IMR-90 (cell line): Measurements from ENCODE around the gene ZNRF3.

Experiments used
- CEBPB ChIP-seq: IDR thresholded peaks from 2 replicates; pipeline ENCODE4 v1.6.1; 2012; ENCODE audit warnings: low read depth, low read length, improper control_type of control experiment
- CTCF ChIP-seq: conservative IDR thresholded peaks from 2 replicates; pipeline ENCODE4 v1.5.1; 2012; ENCODE audit warnings: mild to moderate bottlenecking, low read depth, low read length, improper control_type of control experiment
- ELK1 ChIP-seq: fragments of 150-350 bp; IDR thresholded peaks from 2 replicates; pipeline ENCODE4 v1.6.1; 2016; ENCODE audit warnings: low read depth, mild to moderate bottlenecking, low read length, moderate library complexity, borderline replicate concordance
- MAFK ChIP-seq: IDR thresholded peaks from 2 replicates; pipeline ENCODE4 v1.6.1; 2012; ENCODE audit warnings: low read depth, low read length, improper control_type of control experiment
- MAZ ChIP-seq: IDR thresholded peaks from 2 replicates; pipeline ENCODE4 v1.6.1; 2012; ENCODE audit warnings: low read depth, mild to moderate bottlenecking, low read length, improper control_type of control experiment, moderate library complexity, borderline replicate concordance
- MXI1 ChIP-seq: IDR thresholded peaks from 2 replicates; pipeline ENCODE4 v1.6.1; 2012; ENCODE audit warnings: low read depth, mild to moderate bottlenecking, low read length, moderate library complexity, borderline replicate concordance
- POLR2A ChIP-seq: IDR thresholded peaks from 2 replicates; pipeline ENCODE4 v1.6.1; 2012; ENCODE audit warnings: mild to moderate bottlenecking, low read depth, low read length
- RAD21 ChIP-seq: IDR thresholded peaks from 2 replicates; pipeline ENCODE4 v1.6.1; 2012; ENCODE audit warnings: low read length, improper control_type of control experiment
- RCOR1 ChIP-seq: IDR thresholded peaks from 2 replicates; pipeline ENCODE4 v1.6.1; 2012; ENCODE audit warnings: mild to moderate bottlenecking, low read length, improper control_type of control experiment; ENCODE audit not compliant: insufficient replicate concordance
- SMC3 ChIP-seq: fragments of 150-350 bp; IDR thresholded peaks from 2 replicates; pipeline ENCODE4 v1.6.1; 2016; ENCODE audit warnings: low read depth, mild to moderate bottlenecking, antibody characterized with exemption, low read length, moderate library complexity

GRCh38 chr22:29081517-29082236 lies 198.3 kb downstream of the ZNRF3 start:
- TF ChIP-seq RCOR1: no peak
- no peak for TF ChIP-seq CTCF
- no peak for TF ChIP-seq ELK1
- no peak for TF ChIP-seq CEBPB
- no peak for TF ChIP-seq RAD21
- TF ChIP-seq MXI1: no peak
- no peak for TF ChIP-seq POLR2A
- no peak for TF ChIP-seq MAFK
- no peak for TF ChIP-seq SMC3
- TF ChIP-seq MAZ: no peak
